ENCODE results near the gene FAM151A. TPM values are rescaled to one million over a fixed set of nuclear protein-coding genes. Genes with fewer than 3 reads are reported as not detected.

FAM151A gene
- total and polyA plus RNA-seq, 2 donors (not counting 3 experiments of a cell fraction or from before 2014, with no cell fraction given) = not detected

- Histone ChIP-seq H3K36me3 (ENCODE audit: control insufficient read depth in 2 of 2, extremely low read depth in 1 of 2, insufficient read depth in 2 of 2, low read length in 2 of 2) (no peaks in the 10 kb centered on the region), H3K9ac (replicated peaks; ENCODE audit: extremely low read depth, insufficient read depth, low read length) (no peak overlapping the region), H4K20me1 (replicated peaks; ENCODE audit: control insufficient read depth, extremely low read depth, insufficient read depth, low read length) (no peaks in the 10 kb centered on the region), H3K4me2 (ENCODE audit: insufficient read depth, low read length) (no peak overlapping the region), H2AFZ (ENCODE audit: low read depth, low read length) (no peak overlapping the region), H3K4me1 (ENCODE audit: control insufficient read depth, extremely low read depth, insufficient read depth, low read length) (peaks cover 3% of the 10 kb centered on the region), H3K79me2 (ENCODE audit: control insufficient read depth, insufficient read depth, low read length) (no peaks in the 10 kb centered on the region), H3K9me3 (replicated peaks; ENCODE audit: control insufficient read depth, insufficient read depth, low read length) (no peaks in the 10 kb centered on the region), H3K27ac (ENCODE audit: insufficient read depth, low read depth, low read length) (no peak overlapping the region), H3K27me3 (ENCODE audit: control insufficient read depth in 2 of 2, insufficient read depth in 2 of 2, low read length in 2 of 2) (no peaks in the 10 kb centered on the region), H3K9me1 (replicated peaks; ENCODE audit: control insufficient read depth, extremely low read depth, insufficient read depth, low read length) (no peaks in the 10 kb centered on the region), H3K4me3 (replicated peaks in 1 of 3; ENCODE audit: insufficient read depth in 1 of 3, low read depth in 1 of 3, low read length in 3 of 3) (no peak overlapping the region)
- intact Hi-C loops (cut with micrococcal nuclease) = no loop called here
- TF ChIP-seq POLR2AphosphoS5 (IDR thresholded peaks at IDR 0.05; ENCODE audit: insufficient read depth, low read depth, low read length) (no peak), POLR2A (IDR thresholded peaks at IDR 0.05; ENCODE audit: low read depth, low read length) (no peak), JUN (IDR thresholded peaks at IDR 0.05; ENCODE audit: borderline replicate concordance, insufficient read depth, insufficient read length, low read depth) (no peak)
- POLR2A ChIA-PET = interaction anchor here (0.6 kb wide), 1 partner anchor 12 kb away, joined by 7 read pairs; no protein-coding TSS in a partner anchor
- no peak for DNase-seq (ENCODE audit: low read depth, low spot score)
- BruUV-seq (replicated peaks) = no TSS peak
- dilution Hi-C loops (cut with MboI; ENCODE audit: extremely low pct_ligation_motif_present, low sequenced_read_pairs) = no loop called here
- no peak for FAIRE-seq
- CTCF ChIA-PET = interaction anchor here (0.5 to 1.3 kb wide), 3 partner anchors 10 to 1870 kb away, joined by 3 to 4 read pairs (median 3); no protein-coding TSS in a partner anchor
These were observed 42.3 kb downstream of the FAM151A start for GRCh38 chr1:54580856-54581550.

GRCh38 chr1:54579337-54579781, 44.0 kb downstream of the FAM151A start:
- H3K4me3 ChIP-seq (replicated peaks in 1 of 3; ENCODE audit: insufficient read depth in 1 of 3, low read depth in 1 of 3, low read length in 3 of 3) = no peak overlapping the region
- no TSS peak for BruUV-seq (replicated peaks)
- dilution Hi-C loops (cut with MboI; ENCODE audit: extremely low pct_ligation_motif_present, low sequenced_read_pairs) = no loop called here
- no peaks in the 10 kb centered on the region for H3K36me3 ChIP-seq (ENCODE audit: control insufficient read depth in 2 of 2, extremely low read depth in 1 of 2, insufficient read depth in 2 of 2, low read length in 2 of 2)
- intact Hi-C loops (cut with micrococcal nuclease) = no loop called here
- no peak for DNase-seq (ENCODE audit: low read depth, low spot score)
- no peaks in the 10 kb centered on the region for H3K79me2 ChIP-seq (ENCODE audit: control insufficient read depth, insufficient read depth, low read length)
- TF ChIP-seq POLR2A (IDR thresholded peaks at IDR 0.05; ENCODE audit: low read depth, low read length) (no peak), POLR2AphosphoS5 (IDR thresholded peaks at IDR 0.05; ENCODE audit: insufficient read depth, low read depth, low read length) (no peak), FOS (IDR thresholded peaks at IDR 0.05; ENCODE audit: borderline replicate concordance, insufficient read depth, low read length) (no peak), EZH2 (IDR thresholded peaks at IDR 0.05; ENCODE audit: borderline replicate concordance, low read depth, low read length, severe bottlenecking) (no peak), MAX (IDR thresholded peaks at IDR 0.05; ENCODE audit: insufficient read depth, insufficient read length) (no peak), JUN (IDR thresholded peaks at IDR 0.05; ENCODE audit: borderline replicate concordance, insufficient read depth, insufficient read length, low read depth) (no peak), MYC (IDR thresholded peaks at IDR 0.05; ENCODE audit: low read depth, low read length) (no peak), GATA2 (IDR thresholded peaks at IDR 0.05; ENCODE audit: insufficient read depth, insufficient read length, low read depth, low read length) (no peak), CTCF (IDR thresholded peaks at IDR 0.05; ENCODE audit: extremely low read depth in 1 of 2, insufficient read depth in 1 of 2, low read depth in 1 of 2, low read length in 2 of 2) (no peak)
- H3K9ac ChIP-seq (replicated peaks; ENCODE audit: extremely low read depth, insufficient read depth, low read length) = no peak overlapping the region
- no peaks in the 10 kb centered on the region for H3K9me3 ChIP-seq (replicated peaks; ENCODE audit: control insufficient read depth, insufficient read depth, low read length)
- no peaks in the 10 kb centered on the region for H3K27me3 ChIP-seq (ENCODE audit: control insufficient read depth in 2 of 2, insufficient read depth in 2 of 2, low read length in 2 of 2)
- no peak for FAIRE-seq
- peaks cover 3% of the 10 kb centered on the region for H3K4me1 ChIP-seq (ENCODE audit: control insufficient read depth, extremely low read depth, insufficient read depth, low read length)
- no peak overlapping the region for H3K27ac ChIP-seq (ENCODE audit: insufficient read depth, low read depth, low read length)
- H3K9me1 ChIP-seq (replicated peaks; ENCODE audit: control insufficient read depth, extremely low read depth, insufficient read depth, low read length) = no peaks in the 10 kb centered on the region
- H2AFZ ChIP-seq (ENCODE audit: low read depth, low read length) = no peak overlapping the region
- CTCF ChIA-PET = interaction anchor here (0.8 kb wide), 1 partner anchor 14 kb away, joined by 4 read pairs; no protein-coding TSS in a partner anchor
- POLR2A ChIA-PET = no interaction called here
- H4K20me1 ChIP-seq (replicated peaks; ENCODE audit: control insufficient read depth, extremely low read depth, insufficient read depth, low read length) = no peaks in the 10 kb centered on the region
- no peak overlapping the region for H3K4me2 ChIP-seq (ENCODE audit: insufficient read depth, low read length)

Measured in endothelial cell of umbilical vein (primary cell).